ENCODE results near the gene C9orf152. TPM values are rescaled to one million over a fixed set of nuclear protein-coding genes. Genes with fewer than 3 reads are reported as not detected.
A peak's percentile ranks its signal among the peaks of the same experiment; 100 is the strongest.

The C9orf152 gene
- total RNA-seq, 1 donor from 2014 or later, result not detected

GRCh38 chr9:110186254-110186653 is 21.7 kb downstream of the C9orf152 start:
- H3K27ac Mint-ChIP-seq (ENCODE audit: unreplicated experiment), result no peak overlapping the region

DNA sequence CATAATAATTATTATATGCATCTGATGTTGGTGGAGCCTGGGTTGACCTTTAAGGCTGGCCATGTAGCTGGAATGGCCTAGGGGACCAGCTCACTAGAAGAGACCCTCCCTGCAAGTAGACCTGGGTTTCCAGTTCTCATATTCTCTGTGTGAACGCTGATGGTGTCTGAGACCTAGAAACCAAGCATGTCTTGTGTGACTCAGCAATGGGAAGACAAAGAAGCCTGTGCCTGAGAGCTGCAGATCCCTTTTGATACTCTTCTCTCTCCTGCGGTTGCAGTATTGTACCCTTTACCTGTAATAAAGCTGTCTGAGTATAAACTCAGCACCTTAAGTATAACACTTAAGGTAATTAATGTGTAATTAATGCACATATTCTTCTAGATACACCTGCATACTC is 22.2 kb downstream of the C9orf152 start:
- no peaks in the 10 kb centered on the region for H3K27me3 Mint-ChIP-seq (ENCODE audit: low read depth)
- TF ChIP-seq, protein P1, sequence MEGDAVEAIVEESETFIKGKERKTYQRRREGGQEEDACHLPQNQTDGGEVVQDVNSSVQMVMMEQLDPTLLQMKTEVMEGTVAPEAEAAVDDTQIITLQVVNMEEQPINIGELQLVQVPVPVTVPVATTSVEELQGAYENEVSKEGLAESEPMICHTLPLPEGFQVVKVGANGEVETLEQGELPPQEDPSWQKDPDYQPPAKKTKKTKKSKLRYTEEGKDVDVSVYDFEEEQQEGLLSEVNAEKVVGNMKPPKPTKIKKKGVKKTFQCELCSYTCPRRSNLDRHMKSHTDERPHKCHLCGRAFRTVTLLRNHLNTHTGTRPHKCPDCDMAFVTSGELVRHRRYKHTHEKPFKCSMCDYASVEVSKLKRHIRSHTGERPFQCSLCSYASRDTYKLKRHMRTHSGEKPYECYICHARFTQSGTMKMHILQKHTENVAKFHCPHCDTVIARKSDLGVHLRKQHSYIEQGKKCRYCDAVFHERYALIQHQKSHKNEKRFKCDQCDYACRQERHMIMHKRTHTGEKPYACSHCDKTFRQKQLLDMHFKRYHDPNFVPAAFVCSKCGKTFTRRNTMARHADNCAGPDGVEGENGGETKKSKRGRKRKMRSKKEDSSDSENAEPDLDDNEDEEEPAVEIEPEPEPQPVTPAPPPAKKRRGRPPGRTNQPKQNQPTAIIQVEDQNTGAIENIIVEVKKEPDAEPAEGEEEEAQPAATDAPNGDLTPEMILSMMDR (conservative IDR thresholded peaks at IDR 0.05), result no peak
- no peaks in the 10 kb centered on the region for H3K9me3 Mint-ChIP-seq

More at GRCh38 chr9:110186254-110186653, 21.7 kb downstream of the C9orf152 start:
- Mint-ChIP-seq H3K4me1 (peaks cover 4% of the 10 kb centered on the region), H3K4me3 (no peak overlapping the region), H3K27me3 (ENCODE audit: low read depth) (no peaks in the 10 kb centered on the region), H3K9me3 (no peaks in the 10 kb centered on the region), H3K36me3 (ENCODE audit: low read depth) (no peaks in the 10 kb centered on the region)
- no peak for DNase-seq (ENCODE audit: low read depth, low spot score)
- TF ChIP-seq, protein P1 (conservative IDR thresholded peaks at IDR 0.05), result no peak

GRCh38 chr9:110183208-110184145 is 24.5 kb downstream of the C9orf152 start:
- Mint-ChIP-seq H3K9me3 (no peaks in the 10 kb centered on the region), H3K4me3 (no peak overlapping the region), H3K27ac (ENCODE audit: unreplicated experiment) (no peak overlapping the region), H3K27me3 (ENCODE audit: low read depth) (no peaks in the 10 kb centered on the region), H3K36me3 (ENCODE audit: low read depth) (peaks cover 2% of the 10 kb centered on the region), H3K4me1 (peaks cover 4% of the 10 kb centered on the region)
- DNase-seq (ENCODE audit: low read depth, low spot score), result peak; percentile 50
- TF ChIP-seq, protein P1 (conservative IDR thresholded peaks at IDR 0.05), result peak; percentile 88

More for the DNA sequence above, 22.2 kb downstream of the C9orf152 start:
- DNase-seq (ENCODE audit: low read depth, low spot score), result no peak
- Mint-ChIP-seq H3K27ac (ENCODE audit: unreplicated experiment) (no peak overlapping the region), H3K4me1 (peaks cover 4% of the 10 kb centered on the region), H3K4me3 (no peak overlapping the region), H3K36me3 (ENCODE audit: low read depth) (no peaks in the 10 kb centered on the region)

DNA sequence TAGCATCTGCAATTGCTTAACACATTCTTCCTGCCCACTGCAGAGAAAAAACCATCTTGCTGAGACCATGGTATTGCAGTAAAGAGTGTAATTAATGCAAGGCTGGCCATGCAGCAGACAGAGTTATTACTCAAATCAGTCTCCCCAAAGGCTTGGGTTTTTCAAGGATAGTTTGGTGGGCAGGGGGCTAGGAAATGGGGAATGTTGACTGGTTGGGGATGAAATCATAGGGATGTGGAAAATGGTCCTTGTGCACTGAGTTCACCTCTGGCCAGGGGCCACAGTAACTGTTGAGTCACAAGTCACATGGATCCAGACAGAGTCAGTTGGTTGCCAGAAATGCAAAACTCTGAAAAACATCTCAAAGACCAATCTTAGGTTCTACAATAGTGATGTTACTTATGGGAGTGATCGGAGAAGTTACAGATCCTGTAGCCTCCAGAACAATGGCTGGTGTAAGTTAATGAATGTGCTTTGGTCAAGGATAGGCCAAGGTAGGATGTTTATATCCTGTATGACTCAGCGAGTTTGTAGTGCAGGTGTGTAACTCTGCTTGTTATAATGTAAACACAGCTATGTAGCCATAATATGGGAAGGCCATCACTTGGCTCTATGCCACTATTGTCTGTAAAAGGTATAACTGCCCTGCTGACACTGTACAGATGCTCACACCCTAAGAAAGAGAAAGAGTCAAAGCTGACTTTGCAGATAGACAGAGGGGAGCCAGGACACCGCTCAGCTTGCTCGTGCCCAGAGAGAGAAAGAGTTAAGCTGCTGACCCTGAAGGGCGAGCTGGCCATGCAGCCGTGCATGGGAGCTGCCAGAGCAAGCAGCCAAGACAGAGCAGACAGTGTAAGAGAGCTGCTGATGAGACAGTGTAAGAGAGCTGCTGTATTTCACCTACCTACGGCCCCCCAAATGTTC is 27.2 kb downstream of the C9orf152 start:
- Mint-ChIP-seq H3K9me3 (no peaks in the 10 kb centered on the region), H3K27me3 (ENCODE audit: low read depth) (no peaks in the 10 kb centered on the region), H3K4me3 (no peak overlapping the region), H3K4me1 (no peaks in the 10 kb centered on the region), H3K27ac (ENCODE audit: unreplicated experiment) (no peak overlapping the region), H3K36me3 (ENCODE audit: low read depth) (peaks cover 2% of the 10 kb centered on the region)
- TF ChIP-seq, protein P1 (conservative IDR thresholded peaks at IDR 0.05), result no peak
- no peak for DNase-seq (ENCODE audit: low read depth, low spot score)

- Mint-ChIP-seq H3K9me3 (no peaks in the 10 kb centered on the region), H3K4me3 (no peak overlapping the region), H3K4me1 (no peaks in the 10 kb centered on the region), H3K27me3 (ENCODE audit: low read depth) (no peaks in the 10 kb centered on the region), H3K36me3 (ENCODE audit: low read depth) (peaks cover 2% of the 10 kb centered on the region), H3K27ac (ENCODE audit: unreplicated experiment) (no peak overlapping the region)
- DNase-seq (ENCODE audit: low read depth, low spot score), result no peak
- TF ChIP-seq, protein P1 (conservative IDR thresholded peaks at IDR 0.05), result no peak
These were observed 28.2 kb downstream of the C9orf152 start for GRCh38 chr9:110179734-110180133.
